GM12878 (cell line): ENCODE measurements around the gene GBP2.

Experiments
- MXI1 ChIP-seq: fragments of 150-350 bp; IDR thresholded peaks from 2 replicates; pipeline ENCODE4 v1.6.1; 2011; ENCODE audit warnings: low read depth, mild to moderate bottlenecking, inconsistent platforms, low read length, improper control_type of control experiment
- POLR2AphosphoS5 ChIP-seq: IDR thresholded peaks from 2 replicates; pipeline ENCODE4 v1.6.1; 2011; ENCODE audit warnings: mild to moderate bottlenecking, low read length, inconsistent platforms

- TF ChIP-seq MXI1 (no peak), POLR2AphosphoS5 (no peak)
Observed at GRCh38 chr1:89100412-89100811, 25.5 kb downstream of the GBP2 start.
